Measurements from ENCODE around the gene RGS3.
A peak's percentile ranks its signal among the peaks of the same experiment; 100 is the strongest.

Gene RGS3

DNA sequence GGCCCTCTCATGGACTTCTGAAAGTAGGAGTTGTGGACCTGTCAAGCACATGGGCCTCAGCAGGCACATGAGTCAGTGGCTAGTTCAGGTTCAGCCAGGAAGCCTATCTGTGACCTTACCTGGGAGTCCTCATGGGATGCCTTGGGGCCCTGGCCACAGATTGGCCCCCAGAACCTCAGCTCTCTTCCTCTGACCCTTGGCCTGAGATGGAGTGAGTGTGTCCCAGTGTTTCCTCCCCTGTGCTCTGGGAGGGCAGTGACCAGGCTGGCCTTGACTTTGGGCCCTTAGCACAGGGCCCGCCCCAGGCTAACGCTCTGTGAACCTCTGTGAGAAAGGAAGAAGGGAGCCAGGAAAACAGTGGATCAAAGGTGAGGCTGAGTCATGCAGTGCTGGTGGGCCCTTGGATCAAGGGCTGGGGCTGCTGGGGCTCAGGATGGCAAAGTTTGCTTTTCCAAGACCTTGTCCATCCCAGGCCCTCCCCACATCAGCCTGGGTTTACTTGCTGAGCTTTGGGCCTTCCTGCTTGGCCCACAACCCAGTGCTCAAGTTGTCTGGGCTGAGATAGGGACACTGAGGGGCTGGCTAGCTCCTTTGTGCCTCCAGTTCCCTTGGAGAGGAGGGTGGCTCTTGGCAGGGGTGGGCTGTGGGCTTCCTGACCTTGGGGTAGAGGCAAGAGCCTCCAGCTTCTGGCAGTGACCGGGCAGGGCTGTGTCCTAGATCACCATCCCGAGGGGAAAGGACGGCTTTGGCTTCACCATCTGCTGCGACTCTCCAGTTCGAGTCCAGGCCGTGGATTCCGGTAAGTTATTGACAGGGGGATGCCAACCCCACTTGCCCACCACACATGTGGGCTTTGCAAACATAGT, 41.4 kb downstream of the RGS3 start:
- Mint-ChIP-seq H3K27ac (no peak overlapping the region), H3K4me3 (no peak overlapping the region)
- CTCF ChIA-PET: no interaction called here

GRCh38 chr9:113506090-113506589, 42.6 kb downstream of the RGS3 start:
- CTCF ChIA-PET: interaction anchor here (2.2 kb wide), 1 partner anchor 12 kb away, joined by 9 read pairs; no protein-coding TSS in a partner anchor
- H3K27ac Mint-ChIP-seq: no peak overlapping the region
- peaks cover 8% of the 10 kb centered on the region for H3K27me3 Mint-ChIP-seq
- H3K4me3 Mint-ChIP-seq: no peak overlapping the region
- DNase-seq: no peak
- H3K36me3 Mint-ChIP-seq: no peaks in the 10 kb centered on the region
- no peaks in the 10 kb centered on the region for H3K9me3 Mint-ChIP-seq
- H3K4me1 Mint-ChIP-seq: peaks cover 14% of the 10 kb centered on the region

More for the DNA sequence above, 41.4 kb downstream of the RGS3 start:
- H3K27me3 Mint-ChIP-seq: peaks cover 8% of the 10 kb centered on the region
- H3K36me3 Mint-ChIP-seq: no peaks in the 10 kb centered on the region
- DNase-seq: no peak
- no peaks in the 10 kb centered on the region for H3K9me3 Mint-ChIP-seq
- peaks cover 5% of the 10 kb centered on the region for H3K4me1 Mint-ChIP-seq

GRCh38 chr9:113507256-113507655, 43.7 kb downstream of the RGS3 start:
- no peak overlapping the region for H3K27ac Mint-ChIP-seq
- CTCF ChIA-PET: interaction anchor here (1.4 to 2.2 kb wide), 3 partner anchors 11 to 72 kb away, joined by 4 to 9 read pairs (median 4); no protein-coding TSS in a partner anchor
- H3K27me3 Mint-ChIP-seq: peaks cover 8% of the 10 kb centered on the region
- no peak for DNase-seq
- H3K4me1 Mint-ChIP-seq: peaks cover 25% of the 10 kb centered on the region
- H3K9me3 Mint-ChIP-seq: no peaks in the 10 kb centered on the region
- H3K36me3 Mint-ChIP-seq: no peaks in the 10 kb centered on the region
- H3K4me3 Mint-ChIP-seq: no peak overlapping the region

DNA sequence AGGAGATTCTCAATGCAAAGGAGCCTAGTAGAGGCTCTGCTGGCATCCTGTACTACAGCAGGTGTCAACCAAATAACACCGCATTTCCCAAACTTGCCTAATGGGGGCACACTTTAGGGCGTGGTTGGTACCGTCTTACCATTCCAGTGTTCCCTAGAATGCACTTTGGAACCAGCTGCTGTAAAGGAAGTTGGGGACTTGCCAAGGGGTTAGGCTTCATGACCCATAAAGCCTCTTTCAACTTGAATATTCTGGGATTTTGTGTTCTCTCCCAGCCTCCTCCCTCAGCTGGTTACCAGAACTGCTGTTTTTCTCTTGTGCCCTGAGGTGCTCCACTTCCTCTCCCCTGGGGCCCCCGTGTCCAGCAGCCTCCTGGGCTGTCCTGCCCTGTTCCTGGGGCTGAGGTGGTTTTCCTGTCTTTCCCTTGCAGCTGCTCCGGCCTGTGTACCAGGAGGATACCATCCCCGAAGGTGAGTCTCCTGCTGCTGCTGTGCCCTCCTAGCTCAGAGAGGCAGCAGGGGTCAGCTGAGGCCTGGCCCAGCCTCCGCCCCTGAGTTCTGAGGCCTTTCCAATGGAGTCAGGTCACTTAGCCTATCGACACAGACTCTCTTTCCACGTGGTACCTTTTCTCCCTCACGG, 44.7 kb downstream of the RGS3 start:
- Mint-ChIP-seq H3K36me3 (no peaks in the 10 kb centered on the region), H3K27ac (no peak overlapping the region), H3K9me3 (no peaks in the 10 kb centered on the region), H3K4me1 (peaks cover 35% of the 10 kb centered on the region), H3K4me3 (no peak overlapping the region), H3K27me3 (peaks cover 8% of the 10 kb centered on the region)
- no peak for DNase-seq
- CTCF ChIA-PET: interaction anchor here (0.9 to 2.2 kb wide), 4 partner anchors 10 to 71 kb away, joined by 3 to 9 read pairs (median 4); no protein-coding TSS in a partner anchor

GRCh38 chr9:113509463-113509862, 45.9 kb downstream of the RGS3 start:
- no peak overlapping the region for H3K4me3 Mint-ChIP-seq
- CTCF ChIA-PET: interaction anchor here (1.1 kb wide), 1 partner anchor 80 kb away, joined by 3 read pairs; no protein-coding TSS in a partner anchor
- no peak for DNase-seq
- no peaks in the 10 kb centered on the region for H3K36me3 Mint-ChIP-seq
- H3K4me1 Mint-ChIP-seq: peaks cover 44% of the 10 kb centered on the region
- H3K9me3 Mint-ChIP-seq: no peaks in the 10 kb centered on the region
- H3K27me3 Mint-ChIP-seq: peaks cover 8% of the 10 kb centered on the region
- H3K27ac Mint-ChIP-seq: no peak overlapping the region

GRCh38 chr9:113511047-113511521, 47.6 kb downstream of the RGS3 start:
- peaks cover 3% of the 10 kb centered on the region for H3K27me3 Mint-ChIP-seq
- peak overlapping the region; percentile 96 for H3K27ac Mint-ChIP-seq
- H3K9me3 Mint-ChIP-seq: no peaks in the 10 kb centered on the region

GRCh38 chr9:113511856-113512761, 48.6 kb downstream of the RGS3 start:
- no peaks in the 10 kb centered on the region for H3K36me3 Mint-ChIP-seq
- CTCF ChIA-PET: interaction anchor here (0.7 to 3.4 kb wide), 7 partner anchors 9 to 78 kb away, joined by 3 to 19 read pairs (median 4); no protein-coding TSS in a partner anchor
- H3K4me3 Mint-ChIP-seq: peak overlapping the region; percentile 53
- peaks cover 3% of the 10 kb centered on the region for H3K27me3 Mint-ChIP-seq
- peak; percentile 79 for DNase-seq
- peak overlapping the region; percentile 96 for H3K27ac Mint-ChIP-seq
- no peaks in the 10 kb centered on the region for H3K9me3 Mint-ChIP-seq
- peaks cover 63% of the 10 kb centered on the region for H3K4me1 Mint-ChIP-seq

More at GRCh38 chr9:113511047-113511521, 47.6 kb downstream of the RGS3 start:
- Mint-ChIP-seq H3K4me1 (peaks cover 53% of the 10 kb centered on the region), H3K4me3 (no peak overlapping the region), H3K36me3 (no peaks in the 10 kb centered on the region)
- CTCF ChIA-PET: interaction anchor here (3.4 kb wide), 1 partner anchor 68 kb away, joined by 19 read pairs; no protein-coding TSS in a partner anchor
- no peak for DNase-seq

GRCh38 chr9:113513111-113513510, 49.6 kb downstream of the RGS3 start:
- no peaks in the 10 kb centered on the region for H3K9me3 Mint-ChIP-seq
- no peaks in the 10 kb centered on the region for H3K36me3 Mint-ChIP-seq
- H3K4me1 Mint-ChIP-seq: peaks cover 73% of the 10 kb centered on the region
- CTCF ChIA-PET: interaction anchor here (0.7 to 3.4 kb wide), 8 partner anchors 8 to 142 kb away, joined by 3 to 19 read pairs (median 3); no protein-coding TSS in a partner anchor
- peaks cover 3% of the 10 kb centered on the region for H3K27me3 Mint-ChIP-seq
- peak overlapping the region; percentile 96 for H3K27ac Mint-ChIP-seq
- no peak for DNase-seq
- peak overlapping the region; percentile 59 for H3K4me3 Mint-ChIP-seq

DNA sequence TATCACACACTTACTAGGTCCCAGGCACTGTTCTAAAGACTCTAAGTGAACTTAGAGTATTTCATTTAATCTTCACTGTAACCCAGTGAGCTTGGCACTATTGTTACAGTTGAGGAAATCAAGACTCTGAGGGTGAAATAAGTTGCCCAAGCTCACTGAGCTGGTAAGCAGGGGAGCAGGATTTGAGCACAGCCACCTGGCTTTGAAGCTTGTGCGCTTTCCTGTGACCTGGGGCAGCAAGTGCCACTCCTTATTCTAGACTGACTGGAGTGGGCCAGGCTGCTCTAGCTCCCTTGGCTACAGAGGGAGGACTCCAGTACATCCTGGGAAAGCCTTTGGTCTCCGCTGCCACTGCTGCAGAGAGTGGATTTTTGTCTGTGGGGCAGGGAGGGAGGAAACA, 50.0 kb downstream of the RGS3 start:
- H3K4me3 Mint-ChIP-seq: peak overlapping the region; percentile 59
- H3K4me1 Mint-ChIP-seq: peaks cover 75% of the 10 kb centered on the region
- H3K27me3 Mint-ChIP-seq: peaks cover under 1% of the 10 kb centered on the region
- H3K9me3 Mint-ChIP-seq: no peaks in the 10 kb centered on the region
- peak overlapping the region; percentile 96 for H3K27ac Mint-ChIP-seq
- CTCF ChIA-PET: interaction anchor here (0.7 to 3.4 kb wide), 4 partner anchors 23 to 142 kb away, joined by 3 to 19 read pairs (median 3); no protein-coding TSS in a partner anchor
- DNase-seq: peak; percentile 38
- H3K36me3 Mint-ChIP-seq: no peaks in the 10 kb centered on the region

- no peaks in the 10 kb centered on the region for H3K9me3 Mint-ChIP-seq
- CTCF ChIA-PET: interaction anchor here (3.4 kb wide), 1 partner anchor 65 kb away, joined by 19 read pairs; no protein-coding TSS in a partner anchor
- H3K36me3 Mint-ChIP-seq: no peaks in the 10 kb centered on the region
- H3K27ac Mint-ChIP-seq: peak overlapping the region; percentile 96
- H3K4me1 Mint-ChIP-seq: peaks cover 80% of the 10 kb centered on the region
- no peak for DNase-seq
- H3K27me3 Mint-ChIP-seq: no peaks in the 10 kb centered on the region
- no peak overlapping the region for H3K4me3 Mint-ChIP-seq
These were observed 50.5 kb downstream of the RGS3 start for GRCh38 chr9:113514061-113514460.

GRCh38 chr9:113514748-113515147, 51.2 kb downstream of the RGS3 start:
- no peak overlapping the region for H3K4me3 Mint-ChIP-seq
- H3K36me3 Mint-ChIP-seq: peaks cover 3% of the 10 kb centered on the region
- no peaks in the 10 kb centered on the region for H3K9me3 Mint-ChIP-seq
- no peaks in the 10 kb centered on the region for H3K27me3 Mint-ChIP-seq
- no peak for DNase-seq
- H3K4me1 Mint-ChIP-seq: peaks cover 87% of the 10 kb centered on the region
- H3K27ac Mint-ChIP-seq: no peak overlapping the region
- CTCF ChIA-PET: no interaction called here

GRCh38 chr9:113515862-113516261, 52.3 kb downstream of the RGS3 start:
- CTCF ChIA-PET: no interaction called here
- Mint-ChIP-seq H3K36me3 (peaks cover 9% of the 10 kb centered on the region), H3K4me3 (no peak overlapping the region), H3K27me3 (no peaks in the 10 kb centered on the region), H3K4me1 (peaks cover 92% of the 10 kb centered on the region), H3K27ac (no peak overlapping the region), H3K9me3 (no peaks in the 10 kb centered on the region)
- DNase-seq: no peak

Measured in activated naive CD4-positive, alpha-beta T cell treated with anti-CD3 and anti-CD28 coated beads, Interleukin-2, amount 10 ng/mL, durations not matched to agents 7 days and 5 days (primary cell).